ENCODE results near the gene PTPN22.

The PTPN22 gene

GRCh38 chr1:113793878-113794834 lies 77.4 kb downstream of the PTPN22 start:
- no peak for DNase-seq

- DNase-seq, result peak; percentile 71
Measured at GRCh38 chr1:113792986-113793385, 78.5 kb downstream of the PTPN22 start.

GRCh38 chr1:113792471-113792870 lies 79.0 kb downstream of the PTPN22 start:
- no peak for DNase-seq

- DNase-seq, result no peak
Measured at GRCh38 chr1:113788802-113789201, 82.7 kb downstream of the PTPN22 start.

- no peak for DNase-seq
Measured at GRCh38 chr1:113787663-113788062, 83.8 kb downstream of the PTPN22 start.

- DNase-seq, result no peak
Measured at GRCh38 chr1:113786069-113786468, 85.4 kb downstream of the PTPN22 start.

GRCh38 chr1:113784104-113784779 lies 87.3 kb downstream of the PTPN22 start:
- DNase-seq, result no peak

- peak; percentile 30 for DNase-seq
Measured at GRCh38 chr1:113783254-113784103, 88.0 kb downstream of the PTPN22 start.

GRCh38 chr1:113782406-113782805 lies 89.1 kb downstream of the PTPN22 start:
- no peak for DNase-seq

- no peak for DNase-seq
Measured at GRCh38 chr1:113780374-113781146, 91.0 kb downstream of the PTPN22 start.

- DNase-seq, result no peak
Measured at GRCh38 chr1:113779542-113779941, 92.0 kb downstream of the PTPN22 start.

- no peak for DNase-seq
Measured at GRCh38 chr1:113777561-113777960, 94.0 kb downstream of the PTPN22 start.

GRCh38 chr1:113770031-113770430 lies 101.5 kb downstream of the PTPN22 start:
- no peak for DNase-seq

- no peak for DNase-seq
Measured at GRCh38 chr1:113769601-113769970, 101.9 kb downstream of the PTPN22 start.

GRCh38 chr1:113768916-113769600 lies 102.5 kb downstream of the PTPN22 start:
- DNase-seq, result no peak

- DNase-seq, result no peak
Measured at GRCh38 chr1:113765306-113766230, 105.9 kb downstream of the PTPN22 start.

Measured in EL (cell line).